Loucy (cell line): Measurements from ENCODE around the gene C1QL1.

Experiments
- H2AFZ ChIP-seq: fragments of 200-600 bp; sonication (generic); 2 replicates; pipeline ENCODE4 v1.6.0; 2016; ENCODE audit warnings: antibody characterized with exemption, mild to moderate bottlenecking, low read length, moderate library complexity
- H3F3A ChIP-seq: fragments of 200-600 bp; 2 replicates; pipeline ENCODE4 v1.6.0; 2016; ENCODE audit warnings: antibody characterized with exemption, low read depth, mild to moderate bottlenecking
- H3K27me3 ChIP-seq: fragments of 200-600 bp; sonication (generic); 2 replicates; pipeline ENCODE4 v1.6.1; 2014; ENCODE audit warnings: low read length, mild to moderate bottlenecking; ENCODE audit not compliant: insufficient read depth, poor library complexity, severe bottlenecking
- H3K36me3 ChIP-seq: fragments of 200-600 bp; sonication (generic); 2 replicates; pipeline ENCODE4 v1.6.1; 2016; ENCODE audit warnings: low read length; ENCODE audit not compliant: insufficient read depth
- H3K4me1 ChIP-seq: fragments of 200-600 bp; sonication (generic); 2 replicates; pipeline ENCODE4 v1.5.1; 2014; ENCODE audit warnings: low read length, mild to moderate bottlenecking; ENCODE audit not compliant: insufficient read depth, poor library complexity, severe bottlenecking
- H3K4me2 ChIP-seq: fragments of 200-600 bp; sonication (generic); 2 replicates; pipeline ENCODE4 v1.6.0; 2014; ENCODE audit warnings: antibody characterized with exemption, low read length, low read depth, mild to moderate bottlenecking; ENCODE audit not compliant: poor library complexity, severe bottlenecking
- H3K4me3 ChIP-seq: fragments of 200-600 bp; sonication (generic); 2 replicates; pipeline ENCODE4 v1.5.1; 2014; ENCODE audit warnings: low read length, mild to moderate bottlenecking, mixed read lengths; ENCODE audit not compliant: poor library complexity, severe bottlenecking
- H3K79me2 ChIP-seq: fragments of 200-600 bp; sonication (generic); 2 replicates; pipeline ENCODE4 v1.6.1; 2014; ENCODE audit warnings: low read length; ENCODE audit not compliant: insufficient read depth
- H3K9ac ChIP-seq: fragments of 200-600 bp; sonication (generic); 2 replicates; pipeline ENCODE4 v1.6.0; 2014; ENCODE audit warnings: mild to moderate bottlenecking, low read depth, low read length, moderate library complexity; ENCODE audit not compliant: poor library complexity, severe bottlenecking
- H3K9me2 ChIP-seq: fragments of 200-600 bp; sonication (generic); replicated peaks from 2 replicates; pipeline ENCODE4 v1.6.1; 2016; ENCODE audit warnings: low read depth, low read length, mixed read lengths
- H3K9me3 ChIP-seq: fragments of 200-600 bp; sonication (generic); 2 replicates; pipeline ENCODE4 v1.6.1; 2014; ENCODE audit warnings: mild to moderate bottlenecking, antibody characterized with exemption, low read length, low read depth; ENCODE audit not compliant: insufficient read depth
- H4K20me1 ChIP-seq: fragments of 200-600 bp; sonication (generic); 2 replicates; pipeline ENCODE4 v1.6.0; 2014; ENCODE audit warnings: antibody characterized with exemption, low read length, mild to moderate bottlenecking; ENCODE audit not compliant: insufficient read depth, poor library complexity, severe bottlenecking
- EZH2phosphoT487 ChIP-seq: fragments of 200-600 bp; IDR thresholded peaks from 2 replicates; pipeline ENCODE4 v1.6.1; 2018; ENCODE audit warnings: antibody characterized with exemption, mild to moderate bottlenecking, moderate library complexity, borderline replicate concordance
- TF ChIP-seq, protein P1 (sequence below): fragments of 200-600 bp; sonication (generic); conservative IDR thresholded peaks from 2 replicates; pipeline ENCODE4 v1.5.1; 2014; ENCODE audit warnings: mild to moderate bottlenecking, antibody characterized with exemption, low read length

Gene C1QL1

DNA sequence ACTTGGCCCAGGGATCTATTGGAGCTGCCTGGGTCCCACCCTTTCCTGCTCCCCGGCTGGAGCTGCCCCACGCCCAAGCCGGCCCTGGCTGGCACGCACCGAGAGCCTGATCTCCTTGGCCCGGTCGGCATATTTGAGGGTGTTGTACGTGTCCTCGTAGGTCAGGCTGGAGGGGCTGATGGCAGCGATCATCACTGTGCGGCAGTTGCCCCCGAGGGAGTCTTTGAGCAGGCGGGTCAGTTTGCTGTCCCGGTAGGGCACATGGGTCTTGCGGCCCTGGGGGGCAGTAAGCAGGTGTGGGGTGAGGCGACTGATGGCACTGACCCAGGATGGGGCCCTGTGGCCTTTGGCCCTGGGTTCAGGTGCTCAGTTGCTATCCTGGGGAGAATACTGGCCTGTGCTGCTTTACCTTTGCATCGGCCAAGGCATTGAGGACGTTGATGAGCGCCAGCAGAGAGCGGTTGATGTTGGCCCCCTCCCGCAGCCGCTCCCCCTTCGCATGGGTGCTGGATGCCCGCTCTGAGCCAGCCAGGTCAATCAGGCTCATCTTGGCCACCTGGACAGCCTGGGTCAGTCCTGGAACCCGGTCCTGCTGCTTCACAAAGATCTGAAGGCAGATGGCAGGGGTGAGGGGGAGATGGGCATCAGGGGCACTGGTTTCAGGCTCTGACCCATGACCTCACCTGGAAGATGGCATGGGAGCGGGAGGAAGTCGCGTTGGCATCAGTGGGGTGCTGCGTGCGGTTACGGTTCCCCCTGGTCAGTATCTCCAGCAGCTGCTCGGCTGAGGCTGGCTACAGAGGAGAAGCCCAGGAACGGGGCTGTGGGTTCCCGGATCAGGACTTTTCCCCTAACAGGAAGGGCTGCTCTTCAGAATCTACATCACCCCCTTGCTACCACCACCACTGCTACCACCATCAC, 34.0 kb downstream of the C1QL1 start:
- Histone ChIP-seq H2AFZ (no peak overlapping the region), H3K79me2 (peaks cover 43% of the 10 kb centered on the region), H4K20me1 (peaks cover 8% of the 10 kb centered on the region), H3K4me1 (no peaks in the 10 kb centered on the region), H3K9me3 (no peaks in the 10 kb centered on the region), H3K4me3 (no peak overlapping the region), H3K9me2 (no peaks in the 10 kb centered on the region), H3K36me3 (peaks cover 79% of the 10 kb centered on the region; the same call in 1 of the 2 replicates), H3K27me3 (no peaks in the 10 kb centered on the region), H3K4me2 (no peak overlapping the region), H3F3A (no peaks in the 10 kb centered on the region), H3K9ac (no peak overlapping the region)
- TF ChIP-seq, protein P1, sequence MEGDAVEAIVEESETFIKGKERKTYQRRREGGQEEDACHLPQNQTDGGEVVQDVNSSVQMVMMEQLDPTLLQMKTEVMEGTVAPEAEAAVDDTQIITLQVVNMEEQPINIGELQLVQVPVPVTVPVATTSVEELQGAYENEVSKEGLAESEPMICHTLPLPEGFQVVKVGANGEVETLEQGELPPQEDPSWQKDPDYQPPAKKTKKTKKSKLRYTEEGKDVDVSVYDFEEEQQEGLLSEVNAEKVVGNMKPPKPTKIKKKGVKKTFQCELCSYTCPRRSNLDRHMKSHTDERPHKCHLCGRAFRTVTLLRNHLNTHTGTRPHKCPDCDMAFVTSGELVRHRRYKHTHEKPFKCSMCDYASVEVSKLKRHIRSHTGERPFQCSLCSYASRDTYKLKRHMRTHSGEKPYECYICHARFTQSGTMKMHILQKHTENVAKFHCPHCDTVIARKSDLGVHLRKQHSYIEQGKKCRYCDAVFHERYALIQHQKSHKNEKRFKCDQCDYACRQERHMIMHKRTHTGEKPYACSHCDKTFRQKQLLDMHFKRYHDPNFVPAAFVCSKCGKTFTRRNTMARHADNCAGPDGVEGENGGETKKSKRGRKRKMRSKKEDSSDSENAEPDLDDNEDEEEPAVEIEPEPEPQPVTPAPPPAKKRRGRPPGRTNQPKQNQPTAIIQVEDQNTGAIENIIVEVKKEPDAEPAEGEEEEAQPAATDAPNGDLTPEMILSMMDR = no peak
- no peak for TF ChIP-seq EZH2phosphoT487

DNA sequence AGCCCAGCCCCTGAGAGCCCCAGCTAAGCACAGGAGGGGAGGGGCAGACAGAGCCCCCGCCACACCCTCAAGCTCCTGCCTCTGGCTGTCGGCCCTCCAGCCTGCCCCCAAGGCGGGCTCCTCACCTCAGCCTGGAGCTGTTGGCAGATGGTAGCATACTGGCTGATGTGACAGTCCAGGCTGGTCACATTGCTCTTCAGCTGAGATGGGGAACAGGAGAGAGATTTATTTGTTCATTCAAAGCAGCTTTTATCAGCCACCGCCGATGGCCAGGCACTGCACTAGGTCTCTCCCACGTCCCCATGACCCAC, 35.4 kb downstream of the C1QL1 start:
- TF ChIP-seq, protein P1 = no peak
- no peak for TF ChIP-seq EZH2phosphoT487
- H3K9me2 ChIP-seq = no peaks in the 10 kb centered on the region
- H3F3A ChIP-seq = no peaks in the 10 kb centered on the region
- H4K20me1 ChIP-seq = peaks cover 4% of the 10 kb centered on the region
- H3K9me3 ChIP-seq = no peaks in the 10 kb centered on the region
- H3K9ac ChIP-seq = no peak overlapping the region
- peaks cover 85% of the 10 kb centered on the region; the same call in 1 of the 2 replicates for H3K36me3 ChIP-seq
- no peak overlapping the region for H3K4me2 ChIP-seq
- H3K27me3 ChIP-seq = no peaks in the 10 kb centered on the region
- no peak overlapping the region for H3K4me3 ChIP-seq
- H3K4me1 ChIP-seq = no peaks in the 10 kb centered on the region
- H3K79me2 ChIP-seq = peaks cover 29% of the 10 kb centered on the region
- H2AFZ ChIP-seq = no peak overlapping the region

DNA sequence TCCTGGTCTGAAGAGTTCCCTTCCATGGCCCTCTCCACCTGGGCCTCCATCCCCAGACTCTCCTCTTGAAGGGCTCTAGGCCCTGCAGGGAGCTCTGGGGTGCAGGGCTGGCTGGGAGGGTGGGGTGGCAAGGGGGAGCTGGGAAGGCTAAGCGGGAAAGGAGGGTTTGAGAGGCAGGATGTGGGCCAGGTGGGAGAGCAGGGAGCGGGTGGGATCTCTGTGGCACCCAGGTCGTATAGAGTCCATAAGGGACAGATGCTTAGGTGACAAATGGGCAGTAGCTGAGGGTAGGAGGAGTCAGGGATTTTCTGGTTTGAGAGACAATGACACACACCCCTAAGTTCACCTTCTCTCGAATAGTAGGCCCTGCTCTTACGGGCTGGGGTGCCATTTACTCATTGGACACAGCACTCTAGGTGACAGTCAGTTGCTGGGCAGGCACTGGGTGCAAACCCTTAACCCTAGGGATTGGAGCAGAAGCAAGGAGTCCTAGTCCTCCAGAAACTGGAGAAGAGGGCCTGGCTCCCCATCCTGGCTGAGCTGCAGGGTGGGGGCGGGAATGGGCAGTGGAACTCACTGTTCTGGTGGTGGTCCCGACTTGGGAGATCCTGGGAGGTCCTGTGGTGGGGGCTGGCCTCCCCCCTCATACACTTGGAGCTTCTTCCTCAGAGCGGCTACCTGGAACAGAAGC, 35.9 kb downstream of the C1QL1 start:
- no peaks in the 10 kb centered on the region for H4K20me1 ChIP-seq
- TF ChIP-seq, protein P1 = no peak
- no peaks in the 10 kb centered on the region for H3K4me1 ChIP-seq
- H3K9ac ChIP-seq = no peak overlapping the region
- no peaks in the 10 kb centered on the region for H3K27me3 ChIP-seq
- H3K9me2 ChIP-seq = no peaks in the 10 kb centered on the region
- peaks cover 24% of the 10 kb centered on the region for H3K79me2 ChIP-seq
- no peak overlapping the region for H2AFZ ChIP-seq
- no peak overlapping the region for H3K4me3 ChIP-seq
- no peaks in the 10 kb centered on the region for H3K9me3 ChIP-seq
- no peaks in the 10 kb centered on the region for H3F3A ChIP-seq
- H3K36me3 ChIP-seq = peaks cover 90% of the 10 kb centered on the region; the same call in 1 of the 2 replicates
- H3K4me2 ChIP-seq = no peak overlapping the region
